ENCODE data around the gene MRGPRF. TPM values are rescaled to one million over a fixed set of nuclear protein-coding genes. Genes with fewer than 3 reads are reported as not detected.
"Not testable (repeated sequence)": the region's sequence is repeated elsewhere in the genome, so short reads cannot be mapped to it uniquely, and the experiment has no call there.

The MRGPRF gene
- total RNA-seq, 6 experiments from 2014 or later: 51.4 to 74.9 (median 63.9) TPM

GRCh38 chr11:68976563-68976962, 36.5 kb downstream of the MRGPRF start:
- no peak for DNase-seq
- Mint-ChIP-seq H3K27me3 (ENCODE audit: insufficient read depth) (peaks cover 40% of the 10 kb centered on the region), H3K36me3 (ENCODE audit: low read depth) (peaks cover 4% of the 10 kb centered on the region; the same call in 1 of the 2 replicates), H3K4me1 (ENCODE audit: low read depth) (peaks cover 6% of the 10 kb centered on the region), H3K27ac (no peak overlapping the region), H3K9me3 (no peaks in the 10 kb centered on the region), H3K4me3 (no peak overlapping the region)
- no peak for TF ChIP-seq CTCF (IDR thresholded peaks at IDR 0.05)

GRCh38 chr11:68976095-68976494, 37.0 kb downstream of the MRGPRF start:
- TF ChIP-seq CTCF (IDR thresholded peaks at IDR 0.05): no peak
- Mint-ChIP-seq H3K36me3 (ENCODE audit: low read depth) (peaks cover 4% of the 10 kb centered on the region; the same call in 1 of the 2 replicates), H3K27me3 (ENCODE audit: insufficient read depth) (peaks cover 44% of the 10 kb centered on the region), H3K4me3 (no peak overlapping the region), H3K9me3 (no peaks in the 10 kb centered on the region), H3K27ac (no peak overlapping the region), H3K4me1 (ENCODE audit: low read depth) (peaks cover 6% of the 10 kb centered on the region)
- no peak for DNase-seq

- H3K4me3 Mint-ChIP-seq: no peak overlapping the region
- H3K27ac Mint-ChIP-seq: no peak overlapping the region
- peaks cover 4% of the 10 kb centered on the region; the same call in 1 of the 2 replicates for H3K36me3 Mint-ChIP-seq (ENCODE audit: low read depth)
- no peak for TF ChIP-seq CTCF (IDR thresholded peaks at IDR 0.05)
- DNase-seq: peak; percentile 37
- peaks cover 42% of the 10 kb centered on the region for H3K27me3 Mint-ChIP-seq (ENCODE audit: insufficient read depth)
- H3K4me1 Mint-ChIP-seq (ENCODE audit: low read depth): peaks cover 6% of the 10 kb centered on the region
- no peaks in the 10 kb centered on the region for H3K9me3 Mint-ChIP-seq
Measured at GRCh38 chr11:68974421-68975194, 38.4 kb downstream of the MRGPRF start.

- H3K4me1 Mint-ChIP-seq (ENCODE audit: low read depth); H3K4me3 Mint-ChIP-seq: not testable (repeated sequence)
- H3K27me3 Mint-ChIP-seq (ENCODE audit: insufficient read depth): peaks cover 36% of the 10 kb centered on the region
Measured at GRCh38 chr11:68973706-68974105, 39.3 kb downstream of the MRGPRF start.

GRCh38 chr11:68973219-68973618, 39.8 kb downstream of the MRGPRF start:
- peaks cover 4% of the 10 kb centered on the region; the same call in 1 of the 2 replicates for H3K36me3 Mint-ChIP-seq (ENCODE audit: low read depth)
- DNase-seq: no peak
- no peaks in the 10 kb centered on the region for H3K9me3 Mint-ChIP-seq
- no peak overlapping the region for H3K27ac Mint-ChIP-seq
- peaks cover 31% of the 10 kb centered on the region for H3K27me3 Mint-ChIP-seq (ENCODE audit: insufficient read depth)
- peaks cover 13% of the 10 kb centered on the region for H3K4me1 Mint-ChIP-seq (ENCODE audit: low read depth)
- TF ChIP-seq CTCF (IDR thresholded peaks at IDR 0.05): no peak
- no peak overlapping the region for H3K4me3 Mint-ChIP-seq

More at GRCh38 chr11:68973706-68974105, 39.3 kb downstream of the MRGPRF start:
- not testable (repeated sequence) for DNase-seq; H3K36me3 Mint-ChIP-seq (ENCODE audit: low read depth); H3K9me3 Mint-ChIP-seq; H3K27ac Mint-ChIP-seq

GRCh38 chr11:68970921-68971636, 42.0 kb downstream of the MRGPRF start:
- no peak overlapping the region for H3K27ac Mint-ChIP-seq
- no peak overlapping the region for H3K4me3 Mint-ChIP-seq

More at GRCh38 chr11:68970921-68971636, 42.0 kb downstream of the MRGPRF start:
- peaks cover 4% of the 10 kb centered on the region; the same call in 1 of the 2 replicates for H3K36me3 Mint-ChIP-seq (ENCODE audit: low read depth)
- peaks cover 13% of the 10 kb centered on the region for H3K4me1 Mint-ChIP-seq (ENCODE audit: low read depth)
- no peaks in the 10 kb centered on the region for H3K9me3 Mint-ChIP-seq
- peaks cover 33% of the 10 kb centered on the region for H3K27me3 Mint-ChIP-seq (ENCODE audit: insufficient read depth)
- no peak for DNase-seq
- no peak for TF ChIP-seq CTCF (IDR thresholded peaks at IDR 0.05)

Measured in HFFc6 (cell line).